Loucy (cell line): ENCODE results near the gene CDH19.

Experiments used
- H2AFZ ChIP-seq: fragments of 200-600 bp; sonication (generic); 2 replicates; pipeline ENCODE4 v1.6.0; 2016; ENCODE audit warnings: antibody characterized with exemption, mild to moderate bottlenecking, low read length, moderate library complexity
- H3F3A ChIP-seq: fragments of 200-600 bp; 2 replicates; pipeline ENCODE4 v1.6.0; 2016; ENCODE audit warnings: antibody characterized with exemption, low read depth, mild to moderate bottlenecking
- H3K27me3 ChIP-seq: fragments of 200-600 bp; sonication (generic); 2 replicates; pipeline ENCODE4 v1.6.1; 2014; ENCODE audit warnings: low read length, mild to moderate bottlenecking; ENCODE audit not compliant: insufficient read depth, poor library complexity, severe bottlenecking
- H3K36me3 ChIP-seq: fragments of 200-600 bp; sonication (generic); 2 replicates; pipeline ENCODE4 v1.6.1; 2016; ENCODE audit warnings: low read length; ENCODE audit not compliant: insufficient read depth
- H3K4me1 ChIP-seq: fragments of 200-600 bp; sonication (generic); 2 replicates; pipeline ENCODE4 v1.5.1; 2014; ENCODE audit warnings: low read length, mild to moderate bottlenecking; ENCODE audit not compliant: insufficient read depth, poor library complexity, severe bottlenecking
- H3K4me2 ChIP-seq: fragments of 200-600 bp; sonication (generic); 2 replicates; pipeline ENCODE4 v1.6.0; 2014; ENCODE audit warnings: antibody characterized with exemption, low read length, low read depth, mild to moderate bottlenecking; ENCODE audit not compliant: poor library complexity, severe bottlenecking
- H3K4me3 ChIP-seq: fragments of 200-600 bp; sonication (generic); 2 replicates; pipeline ENCODE4 v1.5.1; 2014; ENCODE audit warnings: low read length, mild to moderate bottlenecking, mixed read lengths; ENCODE audit not compliant: poor library complexity, severe bottlenecking
- H3K79me2 ChIP-seq: fragments of 200-600 bp; sonication (generic); 2 replicates; pipeline ENCODE4 v1.6.1; 2014; ENCODE audit warnings: low read length; ENCODE audit not compliant: insufficient read depth
- H3K9ac ChIP-seq: fragments of 200-600 bp; sonication (generic); 2 replicates; pipeline ENCODE4 v1.6.0; 2014; ENCODE audit warnings: mild to moderate bottlenecking, low read depth, low read length, moderate library complexity; ENCODE audit not compliant: poor library complexity, severe bottlenecking
- H3K9me2 ChIP-seq: fragments of 200-600 bp; sonication (generic); replicated peaks from 2 replicates; pipeline ENCODE4 v1.6.1; 2016; ENCODE audit warnings: low read depth, low read length, mixed read lengths
- H3K9me3 ChIP-seq: fragments of 200-600 bp; sonication (generic); 2 replicates; pipeline ENCODE4 v1.6.1; 2014; ENCODE audit warnings: mild to moderate bottlenecking, antibody characterized with exemption, low read length, low read depth; ENCODE audit not compliant: insufficient read depth
- H4K20me1 ChIP-seq: fragments of 200-600 bp; sonication (generic); 2 replicates; pipeline ENCODE4 v1.6.0; 2014; ENCODE audit warnings: antibody characterized with exemption, low read length, mild to moderate bottlenecking; ENCODE audit not compliant: insufficient read depth, poor library complexity, severe bottlenecking
- EZH2phosphoT487 ChIP-seq: fragments of 200-600 bp; IDR thresholded peaks from 2 replicates; pipeline ENCODE4 v1.6.1; 2018; ENCODE audit warnings: antibody characterized with exemption, mild to moderate bottlenecking, moderate library complexity, borderline replicate concordance
- TF ChIP-seq, protein P1 (sequence below): fragments of 200-600 bp; sonication (generic); conservative IDR thresholded peaks from 2 replicates; pipeline ENCODE4 v1.5.1; 2014; ENCODE audit warnings: mild to moderate bottlenecking, antibody characterized with exemption, low read length

CDH19 gene

DNA sequence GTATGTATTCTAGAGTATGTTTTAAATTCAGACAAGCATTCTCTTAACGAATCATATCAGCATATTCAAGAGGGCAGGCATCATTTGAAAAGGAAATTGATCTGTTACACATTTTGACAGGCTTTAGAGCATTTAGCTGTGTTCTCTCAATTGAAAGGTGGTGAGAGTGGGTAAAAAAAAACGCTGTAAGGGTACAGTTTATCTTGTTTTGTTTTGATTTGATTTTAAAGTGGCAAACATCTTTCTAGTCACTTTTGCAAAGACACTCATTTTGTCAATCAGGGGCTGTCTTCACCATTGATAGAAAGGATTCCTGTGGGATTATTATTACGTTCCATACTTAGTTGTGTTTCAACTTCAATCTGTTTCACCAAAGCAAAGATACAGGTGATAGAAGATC is 2.2 kb downstream of the CDH19 start:
- Histone ChIP-seq H3K9ac (no peak overlapping the region), H4K20me1 (no peaks in the 10 kb centered on the region), H3K9me2 (no peaks in the 10 kb centered on the region), H3K36me3 (no peaks in the 10 kb centered on the region), H2AFZ (no peak overlapping the region), H3K9me3 (no peaks in the 10 kb centered on the region), H3K4me2 (no peak overlapping the region), H3K27me3 (no peaks in the 10 kb centered on the region), H3F3A (no peaks in the 10 kb centered on the region), H3K79me2 (no peaks in the 10 kb centered on the region), H3K4me1 (no peaks in the 10 kb centered on the region), H3K4me3 (no peak overlapping the region)
- TF ChIP-seq EZH2phosphoT487: no peak
- TF ChIP-seq, protein P1, sequence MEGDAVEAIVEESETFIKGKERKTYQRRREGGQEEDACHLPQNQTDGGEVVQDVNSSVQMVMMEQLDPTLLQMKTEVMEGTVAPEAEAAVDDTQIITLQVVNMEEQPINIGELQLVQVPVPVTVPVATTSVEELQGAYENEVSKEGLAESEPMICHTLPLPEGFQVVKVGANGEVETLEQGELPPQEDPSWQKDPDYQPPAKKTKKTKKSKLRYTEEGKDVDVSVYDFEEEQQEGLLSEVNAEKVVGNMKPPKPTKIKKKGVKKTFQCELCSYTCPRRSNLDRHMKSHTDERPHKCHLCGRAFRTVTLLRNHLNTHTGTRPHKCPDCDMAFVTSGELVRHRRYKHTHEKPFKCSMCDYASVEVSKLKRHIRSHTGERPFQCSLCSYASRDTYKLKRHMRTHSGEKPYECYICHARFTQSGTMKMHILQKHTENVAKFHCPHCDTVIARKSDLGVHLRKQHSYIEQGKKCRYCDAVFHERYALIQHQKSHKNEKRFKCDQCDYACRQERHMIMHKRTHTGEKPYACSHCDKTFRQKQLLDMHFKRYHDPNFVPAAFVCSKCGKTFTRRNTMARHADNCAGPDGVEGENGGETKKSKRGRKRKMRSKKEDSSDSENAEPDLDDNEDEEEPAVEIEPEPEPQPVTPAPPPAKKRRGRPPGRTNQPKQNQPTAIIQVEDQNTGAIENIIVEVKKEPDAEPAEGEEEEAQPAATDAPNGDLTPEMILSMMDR: no peak

DNA sequence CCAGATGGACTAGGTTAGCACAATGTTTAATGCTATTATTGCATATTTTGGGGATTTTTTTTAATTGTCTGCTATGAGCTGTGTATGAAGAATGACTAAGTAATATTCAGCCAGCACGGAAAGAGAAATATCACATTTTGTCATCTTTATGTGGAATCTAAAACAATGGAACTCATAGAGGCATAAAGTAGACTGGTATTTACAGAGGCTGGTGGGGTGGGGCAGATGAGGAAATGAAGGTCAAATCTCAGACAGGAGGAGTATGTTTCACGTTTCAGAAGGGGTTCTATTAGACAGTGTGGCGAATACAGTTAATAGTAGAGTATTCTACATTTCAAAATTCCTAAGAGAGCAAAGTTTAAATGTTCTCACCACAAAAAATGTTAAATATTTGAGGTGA is 4.7 kb downstream of the CDH19 start:
- H3K9me3 ChIP-seq: no peaks in the 10 kb centered on the region
- H3K9me2 ChIP-seq: no peaks in the 10 kb centered on the region
- no peak overlapping the region for H3K9ac ChIP-seq
- H2AFZ ChIP-seq: no peak overlapping the region
- H3K4me3 ChIP-seq: no peak overlapping the region
- no peaks in the 10 kb centered on the region for H4K20me1 ChIP-seq
- no peaks in the 10 kb centered on the region for H3K4me1 ChIP-seq
- no peak for TF ChIP-seq EZH2phosphoT487
- TF ChIP-seq, protein P1: no peak
- no peaks in the 10 kb centered on the region for H3K36me3 ChIP-seq
- no peaks in the 10 kb centered on the region for H3K79me2 ChIP-seq
- no peak overlapping the region for H3K4me2 ChIP-seq
- H3K27me3 ChIP-seq: no peaks in the 10 kb centered on the region
- no peaks in the 10 kb centered on the region for H3F3A ChIP-seq

DNA sequence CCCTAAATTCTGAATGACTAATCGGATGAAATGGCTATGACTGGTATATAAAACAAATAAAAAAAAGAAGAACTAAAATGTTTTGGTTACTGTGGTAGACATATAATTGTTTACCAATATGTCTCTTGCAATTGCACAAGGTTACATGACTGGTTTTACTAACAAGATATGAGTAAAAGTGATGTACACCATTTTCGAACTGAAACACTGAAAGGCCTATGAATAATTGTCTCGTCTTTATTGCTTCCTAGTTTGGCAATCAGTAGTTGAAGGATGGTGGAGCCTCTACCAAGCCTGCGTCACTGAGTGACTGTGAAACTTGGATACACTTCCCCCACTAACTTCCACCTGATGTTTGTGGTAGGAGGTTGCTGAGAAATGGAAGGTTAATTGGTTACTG is 16.5 kb downstream of the CDH19 start:
- Histone ChIP-seq H3K9ac (no peak overlapping the region), H3K36me3 (no peaks in the 10 kb centered on the region), H2AFZ (no peak overlapping the region), H3K27me3 (no peaks in the 10 kb centered on the region), H3K4me2 (no peak overlapping the region), H4K20me1 (no peaks in the 10 kb centered on the region), H3F3A (no peaks in the 10 kb centered on the region), H3K79me2 (no peaks in the 10 kb centered on the region), H3K9me3 (no peaks in the 10 kb centered on the region), H3K4me3 (no peak overlapping the region), H3K4me1 (no peaks in the 10 kb centered on the region), H3K9me2 (no peaks in the 10 kb centered on the region)
- TF ChIP-seq, protein P1: no peak
- TF ChIP-seq EZH2phosphoT487: no peak
